GM19240 (cell line): ENCODE results near the gene ZNF563.
A peak's percentile ranks its signal among the peaks of the same experiment; 100 is the strongest.
"Not testable (repeated sequence)": the region's sequence is repeated elsewhere in the genome, so short reads cannot be mapped to it uniquely, and the experiment has no call there.

Source experiments
- DNase-seq: peaks from one replicate; pipeline ENCODE4 v3.0.0; 2011; ENCODE audit warnings: low spot score; ENCODE audit not compliant: insufficient read length

The ZNF563 gene

GRCh38 chr19:12333162-12334159 is at the start of gene ZNF563:
ZNF563 (minus strand) TSS chr19:12333633; CDS start chr19:12333482, 151 bp downstream.
- peak; percentile 82 for DNase-seq

DNA sequence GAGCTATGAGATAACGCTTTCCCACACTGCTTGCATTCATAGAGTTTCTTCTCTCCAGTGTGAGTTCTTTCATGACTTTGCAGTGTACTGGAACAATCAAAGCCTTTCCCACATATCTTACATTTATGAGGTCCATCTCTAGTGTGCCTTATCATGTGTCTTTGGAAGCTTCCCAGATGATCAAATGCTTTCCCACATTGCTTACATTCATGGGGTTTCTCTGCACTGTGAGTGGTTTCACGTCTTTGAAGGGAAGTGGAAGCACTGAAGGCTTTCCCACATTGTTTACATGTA is 47.0 kb upstream of the ZNF563 start:
- DNase-seq = no peak

DNA sequence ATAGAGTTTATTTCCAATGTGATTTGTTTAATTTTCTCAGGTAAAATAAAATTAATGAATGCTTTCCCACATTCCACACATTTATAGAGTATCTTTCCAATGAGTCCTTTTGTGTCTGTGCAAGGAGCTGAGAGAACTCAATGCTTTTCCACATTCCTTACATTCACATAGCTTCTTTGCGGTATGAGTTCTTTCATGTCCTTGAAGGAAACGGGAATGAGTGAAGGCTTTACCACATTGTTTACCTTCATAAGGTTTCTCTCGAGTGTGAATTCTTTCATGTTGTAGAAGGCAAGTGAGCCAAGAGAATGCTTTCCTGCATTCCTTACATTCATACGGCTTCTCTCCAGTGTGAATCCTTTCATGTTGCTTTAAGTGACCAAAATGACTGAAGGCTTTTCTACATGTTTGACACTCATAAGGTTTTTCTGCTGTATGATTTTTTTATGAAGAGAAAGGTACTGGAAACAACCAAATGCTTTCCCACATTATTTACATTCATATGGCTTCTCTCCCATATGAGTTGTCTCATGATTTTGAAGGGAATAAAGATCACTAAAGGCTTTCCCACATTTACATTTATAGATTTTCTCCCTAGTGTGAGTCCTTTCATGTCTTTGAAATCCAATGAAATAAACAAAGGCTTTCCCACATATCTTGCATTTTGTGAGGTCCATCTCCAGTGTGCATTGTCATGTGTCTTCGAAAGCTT is 46.5 kb upstream of the ZNF563 start:
- no peak for DNase-seq

GRCh38 chr19:12374026-12374425 is 40.6 kb upstream of the ZNF563 start:
- no peak for DNase-seq

DNA sequence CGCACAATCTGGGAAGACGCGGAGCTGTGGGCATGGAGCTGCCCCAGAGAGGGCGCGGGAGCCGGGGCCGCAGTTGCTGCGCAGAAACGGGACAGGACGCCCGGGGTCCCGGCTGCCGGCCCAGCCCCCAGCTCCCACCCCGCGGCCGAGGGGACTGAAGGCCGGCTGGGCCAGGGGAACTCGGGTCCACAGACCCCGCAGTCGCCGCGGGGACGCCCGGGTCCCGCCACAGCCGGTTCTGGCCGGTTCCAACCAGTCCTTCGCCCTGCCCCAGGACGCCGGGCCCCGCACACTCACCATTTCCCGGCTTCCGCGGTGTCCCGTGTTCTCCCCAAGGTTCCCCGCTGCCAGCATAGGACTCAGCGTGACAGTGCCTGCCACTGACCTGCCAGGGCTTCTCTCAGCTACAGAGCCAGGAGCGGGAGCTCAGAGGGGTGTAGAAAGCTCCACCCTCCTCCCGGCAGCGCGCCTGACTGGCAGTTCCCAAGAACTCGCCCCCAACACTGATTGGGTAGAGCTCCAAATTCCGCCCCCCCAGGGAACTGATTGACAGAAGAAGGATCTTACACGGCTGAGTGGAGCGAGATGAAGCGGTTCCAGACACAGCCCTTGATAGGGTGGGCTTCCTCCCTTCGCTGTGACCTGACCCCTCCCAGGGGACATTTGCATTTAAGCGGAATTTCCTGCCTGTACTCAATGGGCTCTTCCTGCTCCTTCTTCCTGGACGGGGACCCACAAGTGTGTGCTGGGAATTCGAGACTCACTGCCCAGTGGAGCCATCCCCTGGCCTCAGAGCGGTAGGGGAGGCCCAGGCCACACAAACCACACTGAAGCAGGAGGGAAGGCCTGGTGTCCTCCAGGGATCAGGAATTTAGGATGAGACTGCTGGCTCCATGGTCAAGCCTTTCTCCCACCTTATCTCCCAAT is 32.1 kb upstream of the ZNF563 start, which contains the start of gene ZNF442:
Gene ZNF442, minus strand, starts transcription at position 448 of the 927 bp plus-strand sequence. CDS start 2,052 bp downstream, outside the sequence.
- DNase-seq = peak; percentile 93

DNA sequence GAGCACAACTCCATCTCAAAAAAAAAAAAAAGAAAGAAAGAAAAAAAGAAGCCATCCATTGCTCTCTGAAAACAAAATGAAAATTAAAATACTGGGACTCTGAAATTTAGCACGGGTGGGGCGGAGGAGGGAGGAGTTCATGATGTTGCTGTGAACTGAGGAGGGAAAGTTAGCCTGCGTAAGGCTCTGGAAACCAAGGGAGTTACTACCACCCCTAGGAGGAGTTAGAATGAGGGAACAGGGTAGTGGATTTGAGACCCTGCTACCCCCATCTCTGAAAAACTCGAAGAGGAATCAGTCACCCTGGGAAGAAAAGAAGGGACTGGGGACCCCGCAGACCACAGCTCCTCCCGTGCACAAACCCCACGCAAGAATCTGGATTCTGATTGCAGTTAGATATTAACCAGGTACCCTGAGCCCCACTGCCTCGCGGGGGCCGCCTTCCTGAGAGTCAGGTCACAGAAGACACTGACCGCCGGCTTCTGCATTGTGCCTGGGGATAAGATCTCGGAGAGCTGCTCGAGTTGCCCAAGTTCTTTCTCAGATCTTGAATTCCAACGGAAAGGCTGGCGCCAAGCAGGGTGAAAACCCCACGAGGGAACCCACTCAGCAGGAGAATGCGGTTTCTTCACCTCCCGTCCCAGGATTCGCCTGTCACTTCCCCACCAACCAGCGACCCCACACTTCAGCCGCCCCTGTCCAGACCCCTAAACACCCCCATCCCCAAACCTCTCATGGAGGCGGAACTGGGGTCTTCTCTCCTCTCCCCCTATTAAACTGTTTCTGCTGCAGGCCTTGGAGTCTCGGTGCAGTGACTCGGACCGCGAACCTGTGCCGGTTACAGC is 31.2 kb upstream of the ZNF563 start:
- no peak for DNase-seq

GRCh38 chr19:12362236-12362635 is 28.8 kb upstream of the ZNF563 start:
- DNase-seq = not testable (repeated sequence)

GRCh38 chr19:12353375-12353774 is 19.9 kb upstream of the ZNF563 start:
- no peak for DNase-seq

DNA sequence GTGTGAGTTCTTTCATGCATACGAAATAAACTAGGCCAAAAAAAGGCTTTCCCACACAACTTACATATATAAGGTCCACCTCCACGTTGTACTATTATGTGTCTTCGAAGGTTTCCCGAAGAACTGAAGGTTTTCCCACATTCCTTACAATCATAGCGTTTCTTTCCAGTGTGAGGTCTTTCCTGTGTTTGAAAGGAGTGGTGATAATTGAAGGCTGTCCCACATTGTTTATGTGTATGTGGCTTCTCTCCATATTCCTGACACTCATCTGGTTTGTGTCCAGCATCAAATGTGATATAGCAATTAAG is 17.4 kb upstream of the ZNF563 start:
- DNase-seq = no peak

- no peak for DNase-seq
These were observed 16.9 kb upstream of the ZNF563 start for GRCh38 chr19:12350185-12350889.

GRCh38 chr19:12346896-12347295 is 13.5 kb upstream of the ZNF563 start:
- DNase-seq = no peak

DNA sequence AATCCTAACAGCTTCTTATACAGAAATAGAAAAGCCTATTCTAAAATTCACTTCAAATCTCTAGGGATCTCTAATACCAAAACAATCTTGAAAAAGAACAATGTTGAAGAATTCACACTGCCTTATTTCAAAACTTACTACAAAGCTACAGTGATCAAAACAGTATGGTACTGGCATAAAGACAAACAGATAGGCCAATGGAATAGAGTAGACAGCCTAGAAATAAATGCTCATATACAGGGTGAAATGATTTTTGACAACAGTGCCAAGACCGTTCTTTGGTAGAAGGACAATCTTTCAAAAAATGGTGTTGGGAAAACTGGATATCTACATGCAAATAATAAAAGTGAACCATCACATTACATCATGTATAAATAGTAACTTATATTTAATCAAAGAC is 11.8 kb upstream of the ZNF563 start:
- DNase-seq = no peak

DNA sequence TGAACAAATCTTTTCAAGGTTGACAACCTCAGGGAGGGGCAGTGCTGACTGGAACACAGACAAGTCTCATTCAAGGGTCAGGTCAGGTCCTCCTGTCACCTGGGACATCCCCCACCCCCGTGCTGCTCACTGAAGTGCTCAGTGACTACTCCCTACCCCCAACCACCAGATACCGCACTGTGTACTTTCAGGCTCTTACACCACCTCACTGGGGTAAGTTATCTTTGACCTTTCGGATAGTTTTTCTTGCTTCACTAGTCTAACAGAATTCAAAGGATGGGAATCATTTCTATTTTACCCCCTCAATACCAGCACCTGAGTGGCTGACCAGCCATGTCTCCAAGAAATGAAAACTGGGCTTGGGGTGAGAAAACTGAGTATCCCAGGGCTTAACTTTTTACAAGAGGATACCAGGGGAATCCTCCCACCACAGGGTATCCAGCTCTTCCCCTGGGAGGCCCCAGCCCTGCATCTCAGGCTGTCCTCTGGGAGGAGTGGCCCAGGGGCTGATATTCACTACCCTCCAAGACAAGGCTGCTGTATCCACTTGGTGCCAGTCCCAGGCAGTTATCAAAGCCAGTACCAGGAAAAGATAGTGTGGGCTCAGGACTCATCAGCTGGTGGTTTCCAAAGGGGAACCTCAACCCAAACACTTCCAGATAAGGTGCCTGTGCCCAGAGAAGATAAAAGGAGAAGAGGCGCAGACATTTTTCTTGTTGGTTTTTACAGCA is 2.1 kb downstream of the ZNF563 start:
- DNase-seq = peak; percentile 43

DNA sequence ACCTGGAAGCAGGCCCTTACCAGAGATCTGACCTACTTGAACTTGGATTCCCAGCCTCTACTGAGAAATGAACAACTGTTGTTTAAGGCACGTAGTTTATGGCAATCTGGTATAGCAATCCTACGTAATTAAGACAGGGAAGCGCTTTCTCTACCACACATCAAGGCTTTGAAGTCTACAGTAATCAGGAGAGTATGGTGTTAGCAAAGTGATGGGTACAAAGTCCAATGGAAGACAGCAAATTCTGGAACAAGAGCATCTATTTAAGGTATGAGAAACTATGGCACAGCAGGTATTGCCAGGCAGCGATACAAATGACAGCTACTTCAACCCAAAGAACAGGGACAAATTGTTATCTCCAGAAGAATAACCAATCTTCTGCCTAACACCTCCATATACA is 3.1 kb downstream of the ZNF563 start:
- DNase-seq = no peak

DNA sequence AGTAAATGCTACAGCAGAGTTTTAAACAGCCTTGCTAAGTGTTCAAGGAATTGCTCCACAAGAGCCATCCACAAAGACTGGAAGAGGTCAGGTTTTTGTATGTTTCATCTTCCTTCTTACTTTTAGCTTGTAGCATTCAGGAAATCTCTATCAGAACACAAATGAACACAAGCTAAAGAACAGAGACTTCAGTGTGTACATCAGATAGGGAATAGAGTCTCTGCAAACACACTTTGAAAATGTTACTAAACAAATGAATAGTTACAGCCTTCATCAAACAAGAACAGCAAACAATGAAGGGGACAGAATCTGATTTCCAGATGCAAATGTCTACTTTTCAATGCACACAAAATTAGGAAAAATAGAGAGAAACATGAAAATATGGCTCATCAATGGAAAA is 7.7 kb downstream of the ZNF563 start:
- DNase-seq = no peak

DNA sequence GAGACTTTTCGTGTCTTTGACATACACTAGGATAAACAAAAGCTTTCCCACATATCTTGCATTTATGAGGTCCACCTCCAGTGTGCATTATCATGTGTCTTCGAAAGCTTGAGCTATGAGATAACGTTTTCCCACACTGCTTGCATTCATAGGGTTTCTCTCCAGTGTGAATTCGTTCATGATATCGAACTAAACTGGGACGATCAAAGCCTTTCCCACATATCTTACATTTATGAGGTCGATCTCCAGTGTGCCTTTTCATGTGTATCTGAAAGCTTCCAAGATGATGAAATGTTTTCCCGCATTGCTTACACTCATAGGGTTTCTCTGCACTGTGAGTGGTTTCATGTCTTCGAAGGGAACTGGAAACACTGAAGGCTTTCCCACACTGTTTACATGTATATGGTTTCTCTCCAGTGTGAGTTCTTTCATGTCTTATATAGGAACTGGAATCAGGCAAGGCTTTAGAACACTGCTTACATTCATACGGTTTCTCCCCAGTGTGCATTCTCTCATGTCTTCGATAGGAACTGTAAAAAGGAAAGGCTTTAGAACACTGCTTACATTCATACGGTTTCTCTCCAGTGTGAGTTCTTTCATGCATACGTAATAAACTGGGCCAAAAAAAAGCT is 14.5 kb downstream of the ZNF563 start:
- DNase-seq = no peak

DNA sequence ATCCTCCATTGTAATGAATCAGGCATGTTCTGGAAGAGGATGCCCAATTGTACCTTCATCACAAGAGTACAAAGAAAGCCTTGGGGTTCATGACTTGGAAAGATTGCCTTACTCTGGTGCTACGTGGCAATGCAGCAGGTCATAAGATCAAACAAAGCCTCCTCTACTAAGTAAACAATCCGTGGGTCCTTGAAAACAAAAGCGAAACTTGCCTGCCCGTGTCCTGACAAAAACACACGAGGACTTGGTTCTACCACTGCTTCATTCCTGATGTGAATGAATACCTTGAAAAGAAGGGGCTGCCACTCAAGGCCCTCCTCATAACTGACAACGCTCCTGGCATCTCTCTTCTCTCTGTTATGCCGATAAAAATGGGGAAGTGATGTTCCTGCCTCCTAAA is 18.9 kb downstream of the ZNF563 start:
- DNase-seq = no peak

DNA sequence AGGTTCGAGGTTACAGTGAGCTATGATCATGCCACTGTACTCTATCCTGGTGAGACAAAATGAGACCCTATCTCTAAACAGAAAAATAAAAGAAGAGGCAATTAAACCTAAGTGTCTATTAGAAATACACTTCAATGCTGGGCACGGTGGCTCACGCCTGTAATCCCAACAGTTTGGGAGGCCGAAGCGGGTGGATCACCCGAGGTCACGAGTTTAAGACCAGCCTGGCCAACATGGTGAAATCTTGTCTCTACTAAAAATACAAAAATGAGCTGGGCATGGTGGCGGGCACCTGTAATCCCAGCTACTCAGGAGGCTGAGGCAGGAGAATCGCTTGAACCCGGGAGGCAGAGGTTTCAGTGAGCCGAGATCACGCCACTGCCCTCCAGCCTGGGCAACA is 24.5 kb downstream of the ZNF563 start:
- not testable (repeated sequence) for DNase-seq

DNA sequence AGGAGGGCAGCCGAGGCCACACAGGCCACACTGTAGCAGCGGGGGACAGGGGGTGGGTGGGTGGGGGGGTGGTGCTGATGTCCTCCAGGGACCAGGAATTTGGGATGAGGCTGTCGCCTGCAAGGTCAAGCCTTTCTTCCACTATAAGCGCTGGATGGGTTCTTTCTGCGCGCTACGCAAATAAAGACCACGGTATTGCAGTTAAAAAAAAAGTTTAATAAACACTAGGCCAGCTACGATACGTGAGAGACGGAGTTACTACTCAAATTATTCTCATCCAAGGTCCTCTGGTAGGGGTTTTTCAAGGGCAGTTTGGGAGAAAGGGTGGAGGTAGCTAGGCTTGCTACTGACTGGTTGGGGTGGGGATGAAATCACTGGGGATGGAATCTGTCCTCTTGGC is 38.2 kb downstream of the ZNF563 start:
- no peak for DNase-seq
